K562 (cell line): ENCODE data around the gene VENTX. TPM values are rescaled to one million over a fixed set of nuclear protein-coding genes. Genes with fewer than 3 reads are reported as not detected.

Experiments
- ATAC-seq: fragments of 200-7000 bp; cut with Tn5 transposase; 3 replicates; pipeline ENCODE4 v1.9.1; 2020; ENCODE audit warnings: moderate library complexity
- BruUV-seq: library from RNA; stranded (reverse); fragments of 400-500 nt; replicated peaks from 2 replicates; lab custom pipeline; 2021; lab: Mats Ljungman, UMichigan
- CTCF ChIA-PET: fragments of 300-600 bp; formaldehyde crosslinking; extraction: SDS; loops from one replicate; lab custom pipeline; 2021; ENCODE audit warnings: low intra/inter-chr PET ratio; lab: Yijun Ruan, JAX
- POLR2A ChIA-PET: fragments of 300-600, 350-650 bp; sonication (Branson Sonifier 250); formaldehyde crosslinking; extraction: SDS; loops from one replicate; lab custom pipeline; 2021; ENCODE audit warnings: antibody characterized with exemption, inconsistent platforms; lab: Yijun Ruan, JAX
- DNase-seq, 4 experiments: peaks; one replicate each; pipeline versions ENCODE4 v3.0.0 to v3.0.0-alpha.2; 2011 to 2018; ENCODE audit warnings: low spot score in 3 of 4, mixed read lengths in 3 of 4; ENCODE audit errors: extremely low read depth in 1 of 4
- FAIRE-seq: peaks from 2 replicates; lab custom pipeline; 2011; peaks lifted over from hg19 to GRCh38; lab: Jason Lieb, UNC
- H2AFZ ChIP-seq: 2 replicates; pipeline ENCODE4 v1.6.0; 2011; ENCODE audit warnings: low read depth, low read length, control low read depth, inconsistent platforms
- H3K27ac ChIP-seq: fragments of 200-600 bp; 3 replicates; pipeline ENCODE4 v1.8.0; 2011; ENCODE audit warnings: low read depth, mild to moderate bottlenecking, control low read depth, inconsistent platforms, low read length, moderate library complexity, mixed read lengths; ENCODE audit errors: extremely low read depth
- H3K27me3 ChIP-seq, 2 experiments: fragments of 300-600 bp in 1 of 2; 2 replicates in 1 of 2; 3 replicates in 1 of 2; pipeline versions ENCODE4 v1.6.0 to v1.8.0; 2011; ENCODE audit warnings: inconsistent platforms in 2 of 2, low read length in 2 of 2, mild to moderate bottlenecking in 1 of 2, mixed read lengths in 1 of 2, moderate library complexity in 1 of 2; ENCODE audit not compliant: control insufficient read depth in 2 of 2, insufficient read depth in 2 of 2
- H3K36me3 ChIP-seq: fragments of 300-600 bp; 3 replicates; pipeline ENCODE4 v1.8.0; 2011; ENCODE audit warnings: mild to moderate bottlenecking, low read length, inconsistent platforms; ENCODE audit not compliant: control insufficient read depth, insufficient read depth
- H3K4me1 ChIP-seq, 2 experiments: fragments of 200-600 bp in 1 of 2; replicated peaks in 1 of 2; 2 replicates in 1 of 2; 3 replicates in 1 of 2; pipeline versions ENCODE4 v1.5.1 to v1.8.0; 2011; ENCODE audit warnings: inconsistent platforms in 2 of 2, low read length in 2 of 2, mild to moderate bottlenecking in 1 of 2, mixed read lengths in 1 of 2, moderate library complexity in 1 of 2; ENCODE audit not compliant: control insufficient read depth in 2 of 2, insufficient read depth in 2 of 2
- H3K4me2 ChIP-seq: 2 replicates; pipeline ENCODE4 v1.6.1; 2011; ENCODE audit warnings: low read length, control low read depth, inconsistent platforms, mixed read lengths; ENCODE audit not compliant: insufficient read depth
- H3K4me3 ChIP-seq: fragments of 200-600 bp; sonication (generic), shearing (Covaris generic); 2 replicates; pipeline ENCODE4 v1.5.1; 2016; ENCODE audit warnings: control low read depth, inconsistent platforms
- H3K79me2 ChIP-seq: fragments of 200-600 bp; 3 replicates; pipeline ENCODE4 v1.8.0; 2011; ENCODE audit warnings: low read length, inconsistent platforms; ENCODE audit not compliant: control insufficient read depth, insufficient read depth
- H3K9ac ChIP-seq, 2 experiments: 2 replicates each; pipeline versions ENCODE4 v1.6.0 to v1.6.1; 2011; ENCODE audit warnings: low read depth in 2 of 2, low read length in 2 of 2, control low read depth in 1 of 2, inconsistent platforms in 1 of 2, mild to moderate bottlenecking in 1 of 2, mixed read lengths in 1 of 2; ENCODE audit not compliant: insufficient read depth in 1 of 2
- H3K9me1 ChIP-seq: one replicate; pipeline ENCODE4 v1.6.0; 2011; ENCODE audit warnings: inconsistent platforms, mild to moderate bottlenecking, low read length, moderate library complexity; ENCODE audit not compliant: control insufficient read depth, insufficient read depth
- H3K9me3 ChIP-seq: replicated peaks from 2 replicates; pipeline ENCODE4 v1.5.1; 2011; ENCODE audit warnings: low read depth, low read length, inconsistent platforms; ENCODE audit not compliant: control insufficient read depth, insufficient read depth
- H4K20me1 ChIP-seq: replicated peaks from 2 replicates; pipeline ENCODE4 v1.6.1; 2011; ENCODE audit warnings: low read length, inconsistent platforms, mixed read lengths; ENCODE audit not compliant: control insufficient read depth, insufficient read depth
- HLTF ChIP-seq: fragments of 450-650 bp; IDR thresholded peaks from 2 replicates; pipeline ENCODE4 v1.6.1; 2016
- RNF2 ChIP-seq: sonication (generic); IDR thresholded peaks from 2 replicates; pipeline ENCODE4 v1.6.1; 2016
- XRCC5 ChIP-seq: fragments of 200-400 bp; formaldehyde crosslinking; IDR thresholded peaks from 2 replicates; pipeline ENCODE4 v1.6.1; 2017; ENCODE audit warnings: low read depth, mild to moderate bottlenecking, low read length
- ZSCAN29 ChIP-seq: fragments of 450-650 bp; IDR thresholded peaks from 2 replicates; pipeline ENCODE4 v1.6.1; 2017
- WGBS: fragments of 100-300 bp; shearing (Covaris generic); methylation state at CpG from one replicate; pipeline ENCODE4 v1.1.6; 2016; ENCODE audit warnings: low coverage, mixed read lengths; ENCODE audit not compliant: insufficient coverage; ENCODE audit errors: missing lambda C conversion rate; 5-methylcytosine and 5-hydroxymethylcytosine counted together
- in situ Hi-C: fragments of 300-500 bp; cut with MboI; formaldehyde crosslinking; loops from 4 replicates; pipeline ENCODE4 v1.15.0; 2018; ENCODE audit warnings: inconsistent platforms, mixed read lengths
- intact Hi-C: fragments of 100-400 bp; cut with micrococcal nuclease; formaldehyde crosslinking; loops from 2 replicates; pipeline ENCODE4 v1.14.2; 2022
- polyA plus RNA-seq, 8 experiments: library from polyadenylated mRNA; depleted of rRNA in 4 of 8; stranded (reverse) in 5 of 8; unstranded in 3 of 8; fragments of >200 nt; fragmentation: Nextera tagmentation in 2 of 8; fragmentation: Illumina TruSeq in 1 of 8; extraction: Ambion mirVana in 2 of 8; extraction: Trizol in 1 of 8; gene quantifications; 2 replicates each; pipeline versions ENCODE4 v1.2.1 to v1.2.3, GENCODE V29; 2011 to 2014; ENCODE audit warnings: inconsistent platforms in 1 of 8, missing spikeins in 1 of 8
- total RNA-seq, 7 experiments: library from RNA; depleted of rRNA in 6 of 7; stranded (reverse); fragments of >200 nt in 6 of 7; fragmentation: Illumina TruSeq in 2 of 7; extraction: Trizol in 2 of 7; gene quantifications; 2 replicates each; pipeline versions ENCODE4 v1.2.1 to v1.2.3, GENCODE V29; 2011 to 2021; ENCODE audit warnings: low replicate concordance in 1 of 7
- TF ChIP-seq, protein P1 (sequence below): fragments of 250-450 bp; sonication (Bioruptor Pico); IDR thresholded peaks from 2 replicates; pipeline ENCODE4 v1.8.0; 2021; ENCODE audit warnings: mild to moderate bottlenecking, moderate library complexity
- TF ChIP-seq, protein P2 (sequence below): fragments of 250-450 bp; sonication (Bioruptor Pico); IDR thresholded peaks from 2 replicates; pipeline ENCODE4 v1.4.0; 2020; ENCODE audit warnings: mild to moderate bottlenecking, moderate library complexity

The VENTX gene
- total and polyA plus RNA-seq, 9 of the 15 experiments (the other 6 are each of a cell fraction or from before 2014, with no cell fraction given), result 0.07 to 0.70 (median 0.20) TPM; not detected in 1

DNA sequence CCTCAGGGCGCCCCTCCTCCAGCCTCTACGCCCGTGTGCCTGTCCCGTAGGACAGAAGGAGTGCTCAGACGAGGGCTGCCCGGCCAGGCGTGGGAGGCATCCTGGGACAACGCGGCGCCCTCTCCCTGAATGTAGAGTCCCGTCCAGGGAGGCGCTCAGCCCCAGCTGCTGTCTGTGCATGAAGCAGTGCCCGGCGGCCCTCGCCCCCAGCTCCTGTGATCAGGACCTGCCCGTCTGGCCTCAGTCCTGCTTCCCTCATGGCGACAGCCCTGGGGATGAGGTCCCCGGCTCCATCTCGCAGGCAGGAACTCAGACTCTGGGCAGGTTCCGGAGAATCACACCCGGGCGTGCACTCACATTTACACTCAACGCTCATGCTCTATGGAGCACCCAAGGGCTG, 32.5 kb upstream of the VENTX start:
- H4K20me1 ChIP-seq, result no peaks in the 10 kb centered on the region
- no peak overlapping the region for H2AFZ ChIP-seq
- H3K79me2 ChIP-seq, result no peaks in the 10 kb centered on the region
- no peaks in the 10 kb centered on the region for H3K9me1 ChIP-seq
- 0% methylated on average over 5 of the region's 23 CpGs for WGBS
- TF ChIP-seq HLTF, result no peak
- no peak for TF ChIP-seq ZSCAN29
- intact Hi-C loops, result no loop called here
- no peak overlapping the region for H3K27ac ChIP-seq
- H3K27me3 ChIP-seq, result peaks cover 12 to 63% of the 10 kb centered on the region in 2 experiments; a peak in 3 of 5 replicates
- ATAC-seq, result no peak
- H3K4me1 ChIP-seq, result peaks cover 0 to 70% of the 10 kb centered on the region in 2 experiments; a peak in 2 of 5 replicates
- no peaks in the 10 kb centered on the region for H3K36me3 ChIP-seq
- no peak overlapping the region for H3K4me3 ChIP-seq
- no peak overlapping the region for H3K4me2 ChIP-seq
- in situ Hi-C loops, result no loop called here
- no peak overlapping the region for H3K9ac ChIP-seq
- BruUV-seq, result no TSS peak
- FAIRE-seq, result no peak
- ChIA-PET POLR2A (no interaction called here), CTCF (no interaction called here)
- no peaks in the 10 kb centered on the region; the same call in 1 of the 2 replicates for H3K9me3 ChIP-seq
- no peak for DNase-seq

DNA sequence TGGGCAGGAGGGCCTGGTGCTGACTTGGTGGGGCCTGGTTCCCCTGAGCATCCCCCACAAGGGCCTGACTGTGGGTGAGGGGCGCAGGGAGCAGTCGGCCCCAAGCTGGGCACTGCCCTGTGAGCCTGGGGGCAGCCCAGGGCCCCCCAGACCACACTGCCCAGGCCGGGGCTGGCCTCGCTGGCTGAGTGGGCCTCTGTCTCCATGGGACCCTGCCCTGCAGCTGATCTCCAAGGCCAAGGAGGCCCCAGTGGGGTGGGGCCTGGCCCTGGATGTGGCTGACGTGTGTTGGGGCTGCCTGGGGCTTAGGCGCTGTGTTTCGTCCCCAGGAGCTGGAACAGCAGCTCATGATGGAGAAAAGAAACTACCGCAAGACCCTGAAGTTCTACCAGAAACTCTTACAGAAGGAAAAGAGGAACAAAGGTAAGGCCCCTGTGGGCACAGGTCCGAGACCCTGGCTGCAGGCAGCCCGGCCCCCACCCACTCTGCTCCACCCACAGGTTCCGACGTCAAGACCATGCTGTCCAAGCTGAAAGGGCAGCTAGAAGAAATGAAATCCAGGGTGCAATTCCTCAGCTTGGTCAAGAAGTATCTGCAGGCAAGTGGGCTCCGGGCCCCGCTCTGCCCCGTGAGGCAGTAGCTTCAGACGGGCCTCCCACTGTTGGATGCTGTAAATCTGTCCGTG, 31.2 kb upstream of the VENTX start:
- DNase-seq (no peak), FAIRE-seq (no peak), ATAC-seq (no peak)
- in situ Hi-C loops, result no loop called here
- Histone ChIP-seq H3K27ac (no peak overlapping the region), H3K4me3 (no peak overlapping the region), H3K36me3 (no peaks in the 10 kb centered on the region), H3K9me1 (no peaks in the 10 kb centered on the region), H3K4me2 (no peak overlapping the region), H2AFZ (no peak overlapping the region), H4K20me1 (no peaks in the 10 kb centered on the region), H3K9ac (no peak overlapping the region; a peak in 1 of 4 replicates), H3K79me2 (no peaks in the 10 kb centered on the region), H3K9me3 (no peaks in the 10 kb centered on the region; the same call in 1 of the 2 replicates), H3K4me1 (peaks cover 0 to 66% of the 10 kb centered on the region in 2 experiments; a peak in 2 of 5 replicates), H3K27me3 (peaks cover 5 to 53% of the 10 kb centered on the region in 2 experiments; a peak in 3 of 5 replicates)
- POLR2A ChIA-PET, result no interaction called here
- BruUV-seq, result no TSS peak
- intact Hi-C loops, result no loop called here
- WGBS, result 0% methylated on average over 4 of the region's 17 CpGs
- CTCF ChIA-PET, result no interaction called here
- TF ChIP-seq, protein P1, sequence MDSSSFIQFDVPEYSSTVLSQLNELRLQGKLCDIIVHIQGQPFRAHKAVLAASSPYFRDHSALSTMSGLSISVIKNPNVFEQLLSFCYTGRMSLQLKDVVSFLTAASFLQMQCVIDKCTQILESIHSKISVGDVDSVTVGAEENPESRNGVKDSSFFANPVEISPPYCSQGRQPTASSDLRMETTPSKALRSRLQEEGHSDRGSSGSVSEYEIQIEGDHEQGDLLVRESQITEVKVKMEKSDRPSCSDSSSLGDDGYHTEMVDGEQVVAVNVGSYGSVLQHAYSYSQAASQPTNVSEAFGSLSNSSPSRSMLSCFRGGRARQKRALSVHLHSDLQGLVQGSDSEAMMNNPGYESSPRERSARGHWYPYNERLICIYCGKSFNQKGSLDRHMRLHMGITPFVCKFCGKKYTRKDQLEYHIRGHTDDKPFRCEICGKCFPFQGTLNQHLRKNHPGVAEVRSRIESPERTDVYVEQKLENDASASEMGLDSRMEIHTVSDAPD (CRISPR knock-in tag), result no peak
- TF ChIP-seq RNF2, result no peak
- TF ChIP-seq, protein P2, sequence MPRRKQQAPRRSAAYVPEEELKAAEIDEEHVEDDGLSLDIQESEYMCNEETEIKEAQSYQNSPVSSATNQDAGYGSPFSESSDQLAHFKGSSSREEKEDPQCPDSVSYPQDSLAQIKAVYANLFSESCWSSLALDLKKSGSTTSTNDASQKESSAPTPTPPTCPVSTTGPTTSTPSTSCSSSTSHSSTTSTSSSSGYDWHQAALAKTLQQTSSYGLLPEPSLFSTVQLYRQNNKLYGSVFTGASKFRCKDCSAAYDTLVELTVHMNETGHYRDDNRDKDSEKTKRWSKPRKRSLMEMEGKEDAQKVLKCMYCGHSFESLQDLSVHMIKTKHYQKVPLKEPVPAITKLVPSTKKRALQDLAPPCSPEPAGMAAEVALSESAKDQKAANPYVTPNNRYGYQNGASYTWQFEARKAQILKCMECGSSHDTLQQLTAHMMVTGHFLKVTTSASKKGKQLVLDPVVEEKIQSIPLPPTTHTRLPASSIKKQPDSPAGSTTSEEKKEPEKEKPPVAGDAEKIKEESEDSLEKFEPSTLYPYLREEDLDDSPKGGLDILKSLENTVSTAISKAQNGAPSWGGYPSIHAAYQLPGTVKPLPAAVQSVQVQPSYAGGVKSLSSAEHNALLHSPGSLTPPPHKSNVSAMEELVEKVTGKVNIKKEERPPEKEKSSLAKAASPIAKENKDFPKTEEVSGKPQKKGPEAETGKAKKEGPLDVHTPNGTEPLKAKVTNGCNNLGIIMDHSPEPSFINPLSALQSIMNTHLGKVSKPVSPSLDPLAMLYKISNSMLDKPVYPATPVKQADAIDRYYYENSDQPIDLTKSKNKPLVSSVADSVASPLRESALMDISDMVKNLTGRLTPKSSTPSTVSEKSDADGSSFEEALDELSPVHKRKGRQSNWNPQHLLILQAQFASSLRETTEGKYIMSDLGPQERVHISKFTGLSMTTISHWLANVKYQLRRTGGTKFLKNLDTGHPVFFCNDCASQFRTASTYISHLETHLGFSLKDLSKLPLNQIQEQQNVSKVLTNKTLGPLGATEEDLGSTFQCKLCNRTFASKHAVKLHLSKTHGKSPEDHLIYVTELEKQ (CRISPR knock-in tag), result no peak
- no peak for TF ChIP-seq XRCC5
